ENCODE measurements around the gene UNG.

The UNG gene

DNA sequence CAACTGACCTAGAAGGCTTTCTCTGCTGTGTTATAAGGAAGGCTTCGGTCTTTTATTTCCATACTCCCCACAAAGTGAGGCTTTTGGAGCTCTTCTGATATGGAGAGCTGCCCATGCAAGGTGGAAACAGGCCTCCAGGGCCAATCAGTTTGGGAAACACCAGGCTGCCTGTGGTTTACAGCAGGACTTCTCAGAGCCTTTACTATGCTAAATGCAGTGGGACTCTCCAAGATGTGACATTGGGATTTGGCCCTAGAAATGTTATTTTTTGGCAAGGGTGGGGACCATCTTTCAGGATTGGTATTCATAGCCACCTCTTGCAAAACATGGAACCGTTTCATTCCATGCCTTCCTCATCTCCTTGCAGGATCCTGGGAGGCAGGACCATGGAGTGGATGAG lies 22.7 kb downstream of the UNG start:
- no peak for DNase-seq (ENCODE audit: low read depth)
- H3K4me3 ChIP-seq (ENCODE audit: low read length) = no peak overlapping the region
- TF ChIP-seq, protein P1, sequence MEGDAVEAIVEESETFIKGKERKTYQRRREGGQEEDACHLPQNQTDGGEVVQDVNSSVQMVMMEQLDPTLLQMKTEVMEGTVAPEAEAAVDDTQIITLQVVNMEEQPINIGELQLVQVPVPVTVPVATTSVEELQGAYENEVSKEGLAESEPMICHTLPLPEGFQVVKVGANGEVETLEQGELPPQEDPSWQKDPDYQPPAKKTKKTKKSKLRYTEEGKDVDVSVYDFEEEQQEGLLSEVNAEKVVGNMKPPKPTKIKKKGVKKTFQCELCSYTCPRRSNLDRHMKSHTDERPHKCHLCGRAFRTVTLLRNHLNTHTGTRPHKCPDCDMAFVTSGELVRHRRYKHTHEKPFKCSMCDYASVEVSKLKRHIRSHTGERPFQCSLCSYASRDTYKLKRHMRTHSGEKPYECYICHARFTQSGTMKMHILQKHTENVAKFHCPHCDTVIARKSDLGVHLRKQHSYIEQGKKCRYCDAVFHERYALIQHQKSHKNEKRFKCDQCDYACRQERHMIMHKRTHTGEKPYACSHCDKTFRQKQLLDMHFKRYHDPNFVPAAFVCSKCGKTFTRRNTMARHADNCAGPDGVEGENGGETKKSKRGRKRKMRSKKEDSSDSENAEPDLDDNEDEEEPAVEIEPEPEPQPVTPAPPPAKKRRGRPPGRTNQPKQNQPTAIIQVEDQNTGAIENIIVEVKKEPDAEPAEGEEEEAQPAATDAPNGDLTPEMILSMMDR (IDR thresholded peaks at IDR 0.05; ENCODE audit: insufficient read depth, low read depth, low read length, missing control alignments) = no peak

DNA sequence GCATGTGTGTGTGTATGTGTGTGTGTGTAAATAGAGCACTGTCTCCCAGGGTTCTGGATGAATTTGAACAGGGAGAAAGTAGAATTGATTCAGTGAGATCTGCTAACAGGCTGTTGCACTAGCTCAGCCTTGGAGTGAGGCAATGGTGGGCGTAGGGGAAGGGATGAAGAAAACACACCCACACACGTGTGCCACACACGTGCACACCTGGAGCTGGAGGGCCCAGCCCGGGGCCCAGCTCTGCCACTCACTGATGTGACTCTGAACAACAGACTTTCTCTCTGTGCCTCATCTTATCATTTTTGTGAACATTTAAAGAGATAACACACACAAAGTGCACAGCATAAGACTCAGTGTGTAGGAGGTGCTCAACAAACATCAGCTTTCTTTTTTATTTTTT lies 23.2 kb downstream of the UNG start:
- DNase-seq (ENCODE audit: low read depth) = no peak
- TF ChIP-seq, protein P1 (IDR thresholded peaks at IDR 0.05; ENCODE audit: insufficient read depth, low read depth, low read length, missing control alignments) = no peak
- no peak overlapping the region for H3K4me3 ChIP-seq (ENCODE audit: low read length)

DNA sequence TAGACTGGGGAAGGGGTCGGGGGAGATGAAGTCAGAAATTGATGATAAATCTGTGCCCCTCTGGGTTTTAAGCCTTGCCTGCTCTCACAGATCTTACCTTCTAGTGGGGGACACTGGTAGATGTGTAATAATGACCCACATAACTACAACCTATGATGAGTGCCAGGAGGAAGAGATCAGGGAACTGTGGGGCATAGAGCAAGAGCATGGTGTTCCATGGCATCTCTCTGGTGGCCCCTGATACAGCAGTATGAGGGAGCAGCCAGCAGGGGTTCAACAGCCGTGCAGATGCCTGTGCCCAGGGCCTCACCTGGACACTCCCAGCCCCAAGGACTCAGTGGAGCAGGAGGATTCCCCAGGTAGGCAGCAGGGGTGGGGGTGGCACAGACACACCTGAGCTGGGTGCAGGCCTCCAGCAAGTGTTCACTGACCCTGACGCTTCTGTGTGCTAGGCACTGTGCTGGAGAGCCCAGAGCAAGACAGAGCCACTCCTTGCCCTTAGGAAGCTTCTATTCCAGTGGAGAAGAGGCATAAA lies 24.0 kb downstream of the UNG start:
- TF ChIP-seq, protein P1 (IDR thresholded peaks at IDR 0.05; ENCODE audit: insufficient read depth, low read depth, low read length, missing control alignments) = no peak
- no peak for DNase-seq (ENCODE audit: low read depth)
- H3K4me3 ChIP-seq (ENCODE audit: low read length) = no peak overlapping the region

DNA sequence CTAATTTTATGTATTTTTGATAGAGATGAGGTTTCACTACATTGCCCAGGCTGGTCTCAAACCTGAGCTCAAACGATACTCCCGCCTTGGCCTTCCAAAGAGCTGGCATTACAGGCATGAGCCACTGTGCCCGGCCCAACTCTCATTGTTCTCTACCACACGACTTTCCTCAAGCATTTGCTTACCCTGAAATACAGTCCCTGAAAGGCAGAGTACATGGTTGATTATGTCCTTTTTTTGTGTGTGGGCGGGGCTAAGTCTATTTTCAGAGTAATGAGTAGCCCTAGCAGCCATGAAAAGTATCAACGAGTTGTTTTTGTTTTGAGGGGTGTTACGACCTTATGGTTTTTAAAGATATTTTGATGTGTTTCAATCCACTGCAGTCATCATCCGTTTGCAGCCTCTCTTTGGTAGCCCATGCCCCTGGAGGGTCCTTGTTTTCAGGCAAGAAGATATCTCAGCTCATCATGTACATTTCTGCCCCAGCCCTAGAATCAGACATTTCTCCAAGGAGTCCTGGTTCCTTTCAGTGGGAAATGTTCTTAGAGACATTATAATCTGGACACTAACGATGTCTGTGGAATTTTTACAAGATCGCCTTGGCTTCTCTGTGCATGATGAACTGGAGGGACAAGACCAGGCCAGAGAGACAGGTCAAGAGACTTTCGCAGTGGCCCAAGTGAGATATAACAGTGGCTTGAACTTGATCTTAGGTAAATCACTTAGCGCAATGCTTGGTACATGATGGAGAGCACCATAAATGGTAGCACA lies 27.7 kb downstream of the UNG start:
- DNase-seq (ENCODE audit: low read depth) = no peak
- TF ChIP-seq, protein P1 (IDR thresholded peaks at IDR 0.05; ENCODE audit: insufficient read depth, low read depth, low read length, missing control alignments) = no peak

DNA sequence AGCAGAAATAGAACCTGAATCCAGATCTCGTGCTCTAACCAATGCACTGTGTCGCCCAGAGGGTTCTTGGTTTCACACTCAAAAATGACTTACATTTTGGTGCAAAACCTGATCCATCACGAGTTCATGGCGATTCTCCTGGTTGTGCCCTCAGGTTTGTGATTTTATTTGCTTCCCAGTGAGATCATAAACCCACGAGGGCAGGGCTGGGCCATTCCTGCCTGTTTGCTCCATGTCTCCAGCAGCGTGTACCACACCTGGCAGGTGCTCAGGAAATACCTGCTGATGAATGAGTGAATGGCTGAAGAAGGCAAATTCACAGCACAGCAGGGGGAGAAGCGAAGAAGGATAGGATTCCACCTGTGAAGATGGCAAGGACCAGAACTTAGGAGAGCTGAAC lies 28.4 kb downstream of the UNG start:
- DNase-seq (ENCODE audit: low read depth) = no peak
- TF ChIP-seq, protein P1 (IDR thresholded peaks at IDR 0.05; ENCODE audit: insufficient read depth, low read depth, low read length, missing control alignments) = no peak

More for the DNA sequence above, 27.7 kb downstream of the UNG start:
- no peak overlapping the region for H3K4me3 ChIP-seq (ENCODE audit: low read length)

DNA sequence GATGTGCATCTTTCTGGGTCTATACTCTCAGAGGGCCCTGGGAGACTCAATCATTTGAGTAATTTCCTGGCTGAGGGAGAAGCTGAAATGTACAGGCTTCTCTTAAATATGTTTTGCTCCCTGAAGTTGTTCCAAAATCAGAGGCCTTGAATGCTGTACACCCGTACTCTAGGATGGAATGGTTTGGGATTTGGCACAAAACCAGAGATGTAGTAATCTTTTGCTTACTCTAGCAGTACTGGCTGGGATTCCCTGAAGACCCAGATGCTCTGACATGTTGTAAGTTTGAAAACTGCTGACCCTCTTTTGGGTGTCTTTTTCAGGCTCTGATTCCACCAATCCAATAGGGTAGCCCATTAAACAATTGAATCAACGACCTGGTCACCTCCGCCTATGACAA lies 29.4 kb downstream of the UNG start:
- no peak for DNase-seq (ENCODE audit: low read depth)
- TF ChIP-seq, protein P1 (IDR thresholded peaks at IDR 0.05; ENCODE audit: insufficient read depth, low read depth, low read length, missing control alignments) = no peak
- H3K4me3 ChIP-seq (ENCODE audit: low read length) = no peak overlapping the region

More for the DNA sequence above, 28.4 kb downstream of the UNG start:
- H3K4me3 ChIP-seq (ENCODE audit: low read length) = no peak overlapping the region

Data from epithelial cell of esophagus (primary cell).